Measurements from ENCODE around the gene PLVAP. TPM values are rescaled to one million over a fixed set of nuclear protein-coding genes. Genes with fewer than 3 reads are reported as not detected.
A peak's percentile ranks its signal among the peaks of the same experiment; 100 is the strongest.

The PLVAP gene
- total and polyA plus RNA-seq, 9 of the 15 experiments (the other 6 are each of a cell fraction or from before 2014, with no cell fraction given), result 0.09 to 0.84 (median 0.51) TPM; not detected in 4

GRCh38 chr19:17333611-17334413 lies 43.3 kb downstream of the PLVAP start (continued):
- TF ChIP-seq KLF13 (tag; IDR thresholded peaks at IDR 0.05; ENCODE audit: borderline replicate concordance, low read depth) (no peak), CSDE1 (IDR thresholded peaks at IDR 0.05) (no peak), ZBTB8A (IDR thresholded peaks at IDR 0.05; ENCODE audit: partially characterized antibody) (no peak), ZBTB11 (CRISPR knock-in tag; IDR thresholded peaks at IDR 0.05) (no peak), KLF6 (CRISPR knock-in tag; IDR thresholded peaks at IDR 0.05; ENCODE audit: borderline replicate concordance) (no peak; the same call in 1 of the 2 replicates), PHB2 (IDR thresholded peaks at IDR 0.05; ENCODE audit: low read depth) (no peak), SMAD4 (CRISPR knock-in tag; conservative IDR thresholded peaks at IDR 0.05) (no peak; the same call in 1 of the 2 replicates), E2F8 (IDR thresholded peaks at IDR 0.05; ENCODE audit: low read depth, partially characterized antibody) (no peak), CEBPB (tag; IDR thresholded peaks at IDR 0.05) (0 out of 2 replicates have a peak, but pooled peaks have one; percentile 35), RFX1 (IDR thresholded peaks at IDR 0.05) (no peak), ZNF146 (CRISPR knock-in tag; IDR thresholded peaks at IDR 0.05; ENCODE audit: unreplicated experiment) (no peak), HES1 (IDR thresholded peaks at IDR 0.05; ENCODE audit: low read depth) (no peak), ZNF717 (CRISPR knock-in tag; IDR thresholded peaks at IDR 0.05) (no peak), ADNP (tag; IDR thresholded peaks at IDR 0.05) (peak; percentile 100), ZMIZ1 (IDR thresholded peaks at IDR 0.05; ENCODE audit: low read depth in 2 of 2, low read length in 2 of 2) (peak in 1 of 2 experiments; percentile 52; a peak in 1 of 4 replicates)

All from K562 (cell line).